HepG2 (cell line): ENCODE measurements around the gene PTPRM. TPM values are rescaled to one million over a fixed set of nuclear protein-coding genes. Genes with fewer than 3 reads are reported as not detected.

ENCODE experiments used
- ATAC-seq: fragments of 200-7000 bp; cut with Tn5 transposase; 3 replicates; pipeline ENCODE4 v1.9.1; 2020; ENCODE audit warnings: mild to moderate bottlenecking, moderate library complexity
- BruUV-seq: library from RNA; stranded (reverse); fragments of 400-500 nt; replicated peaks from 2 replicates; lab custom pipeline; 2021; lab: Mats Ljungman, UMichigan
- CTCF ChIA-PET: fragments of 300-600 bp; formaldehyde crosslinking; extraction: SDS; loops from one replicate; lab custom pipeline; 2021; ENCODE audit warnings: low total read pairs, inconsistent platforms, low intra/inter-chr PET ratio; lab: Yijun Ruan, JAX
- POLR2A ChIA-PET: fragments of 350-600 bp; sonication (Branson Sonifier 250); formaldehyde crosslinking; loops from one replicate; lab custom pipeline; 2020; ENCODE audit warnings: antibody characterized with exemption, inconsistent platforms; lab: Yijun Ruan, JAX
- DNase-seq: peaks from one replicate; pipeline ENCODE4 v3.0.0-alpha.2; 2015; ENCODE audit warnings: low spot score
- FAIRE-seq: peaks from 3 replicates; lab custom pipeline; 2011; peaks lifted over from hg19 to GRCh38; lab: Jason Lieb, UNC
- H2AFZ ChIP-seq: one replicate; pipeline ENCODE4 v1.6.1; 2011; ENCODE audit warnings: low read length, inconsistent platforms
- H3K27ac ChIP-seq: fragments of 300-600 bp; 3 replicates; pipeline ENCODE4 v1.8.0; 2011; ENCODE audit warnings: mixed run types, mild to moderate bottlenecking, mixed read lengths, low read length, inconsistent platforms; ENCODE audit not compliant: insufficient read depth; ENCODE audit errors: extremely low read length
- H3K27me3 ChIP-seq, 2 experiments: fragments of 200-600 bp in 1 of 2; 2 replicates in 1 of 2; 3 replicates in 1 of 2; pipeline versions ENCODE4 v1.6.0 to v1.8.0; 2011; ENCODE audit warnings: low read length in 2 of 2, mild to moderate bottlenecking in 2 of 2, moderate library complexity in 2 of 2, inconsistent platforms in 1 of 2; ENCODE audit not compliant: insufficient read depth in 2 of 2, control insufficient read depth in 1 of 2
- H3K36me3 ChIP-seq, 2 experiments: fragments of 200-600 bp in 1 of 2; replicated peaks in 1 of 2; 2 replicates in 1 of 2; 3 replicates in 1 of 2; pipeline versions ENCODE4 v1.5.1 to v1.8.0; 2011; ENCODE audit warnings: low read length in 2 of 2, inconsistent platforms in 1 of 2; ENCODE audit not compliant: insufficient read depth in 2 of 2, control insufficient read depth in 1 of 2
- H3K4me1 ChIP-seq: 2 replicates; pipeline ENCODE4 v1.5.1; 2012; ENCODE audit warnings: low read length, inconsistent platforms; ENCODE audit not compliant: insufficient read depth
- H3K4me2 ChIP-seq: 2 replicates; pipeline ENCODE4 v1.6.0; 2011; ENCODE audit warnings: low read depth, low read length, inconsistent platforms
- H3K4me3 ChIP-seq, 3 experiments: fragments of 200-600 bp in 1 of 3; sonication (generic), shearing (Covaris generic) in 1 of 3; replicated peaks in 1 of 3; 2 replicates each; pipeline ENCODE4 v1.5.1; 2011 to 2016; ENCODE audit warnings: low read length in 3 of 3, inconsistent platforms in 2 of 3, low read depth in 2 of 3, mild to moderate bottlenecking in 2 of 3, control low read depth in 1 of 3, mixed read lengths in 1 of 3; ENCODE audit not compliant: insufficient read depth in 1 of 3
- H3K79me2 ChIP-seq: one replicate; pipeline ENCODE4 v1.6.1; 2011; ENCODE audit warnings: low read length, inconsistent platforms; ENCODE audit not compliant: insufficient read depth
- H3K9ac ChIP-seq: 2 replicates; pipeline ENCODE4 v1.6.0; 2011; ENCODE audit warnings: mild to moderate bottlenecking, low read depth, low read length, inconsistent platforms; ENCODE audit not compliant: insufficient read depth
- H3K9me3 ChIP-seq: 2 replicates; pipeline ENCODE4 v1.5.1; 2012; ENCODE audit warnings: mild to moderate bottlenecking, low read length
- H4K20me1 ChIP-seq: 2 replicates; pipeline ENCODE4 v1.6.0; 2011; ENCODE audit warnings: inconsistent platforms, mild to moderate bottlenecking, low read length, moderate library complexity; ENCODE audit not compliant: insufficient read depth
- AGO1 ChIP-seq: fragments of 200-400 bp; formaldehyde crosslinking; IDR thresholded peaks from 2 replicates; pipeline ENCODE4 v1.6.1; 2017; ENCODE audit warnings: mild to moderate bottlenecking, low read depth, low read length, moderate library complexity; ENCODE audit not compliant: poor library complexity, severe bottlenecking
- CREM ChIP-seq, 2 experiments: sonication (generic) in 1 of 2; formaldehyde crosslinking in 1 of 2; IDR thresholded peaks; 2 replicates each; pipeline versions ENCODE4 v1.4.0 to v1.6.1; 2016 to 2020; ENCODE audit warnings: antibody characterized with exemption in 1 of 2, mild to moderate bottlenecking in 1 of 2, missing genetic modification reagents in 1 of 2
- FOXK2 ChIP-seq: fragments of 450-650 bp; IDR thresholded peaks from 2 replicates; pipeline ENCODE4 v1.6.1; 2016
- GMEB2 ChIP-seq: IDR thresholded peaks from 2 replicates; pipeline ENCODE4 v1.6.1; 2016; ENCODE audit warnings: missing biosample characterization, missing genetic modification reagents, low read depth
- NFIC ChIP-seq: IDR thresholded peaks from 2 replicates; pipeline ENCODE4 v1.6.1; 2012; ENCODE audit warnings: mild to moderate bottlenecking, low read length, inconsistent platforms
- NFKB2 ChIP-seq: sonication (generic); formaldehyde crosslinking; IDR thresholded peaks from 2 replicates; pipeline ENCODE4 v1.4.0; 2020; ENCODE audit warnings: missing genetic modification reagents, borderline replicate concordance
- NRL ChIP-seq: sonication (generic); formaldehyde crosslinking; IDR thresholded peaks from 2 replicates; pipeline ENCODE4 v1.5.0; 2020; ENCODE audit warnings: missing genetic modification reagents, mild to moderate bottlenecking, moderate library complexity, borderline replicate concordance
- RCOR2 ChIP-seq: IDR thresholded peaks from 2 replicates; pipeline ENCODE4 v1.6.1; 2016; ENCODE audit warnings: missing biosample characterization, missing genetic modification reagents
- ZBTB7A ChIP-seq: sonication (generic); formaldehyde crosslinking; IDR thresholded peaks from 2 replicates; pipeline ENCODE4 v1.8.0; 2022; ENCODE audit warnings: mild to moderate bottlenecking, missing genetic modification reagents
- ZC3H4 ChIP-seq: sonication (generic); formaldehyde crosslinking; IDR thresholded peaks from 2 replicates; pipeline ENCODE4 v1.4.0; 2020; ENCODE audit warnings: missing genetic modification reagents, borderline replicate concordance
- ZMYM4 ChIP-seq: sonication (generic); formaldehyde crosslinking; IDR thresholded peaks from 2 replicates; pipeline ENCODE4 v1.8.1; 2023; ENCODE audit warnings: mild to moderate bottlenecking, missing genetic modification reagents
- ZNF235 ChIP-seq: sonication (generic); formaldehyde crosslinking; IDR thresholded peaks from 2 replicates; pipeline ENCODE4 v1.8.1; 2023; ENCODE audit warnings: mild to moderate bottlenecking, missing genetic modification reagents, borderline replicate concordance
- ZNF547 ChIP-seq: sonication (generic); formaldehyde crosslinking; IDR thresholded peaks from 2 replicates; pipeline ENCODE4 v1.5.1; 2020; ENCODE audit warnings: mild to moderate bottlenecking, missing genetic modification reagents
- ZNF660 ChIP-seq: sonication (generic); formaldehyde crosslinking; IDR thresholded peaks from 2 replicates; pipeline ENCODE4 v1.5.1; 2020; ENCODE audit warnings: mild to moderate bottlenecking, low read depth, missing genetic modification reagents, borderline replicate concordance
- ZSCAN31 ChIP-seq: sonication (generic); formaldehyde crosslinking; IDR thresholded peaks from 2 replicates; pipeline ENCODE4 v1.5.0; 2020; ENCODE audit warnings: low read depth, mild to moderate bottlenecking, missing genetic modification reagents
- WGBS: methylation state at CpG from one replicate; pipeline ENCODE4 v1.1.6; 2017; ENCODE audit warnings: low lambda C conversion rate; 5-methylcytosine and 5-hydroxymethylcytosine counted together
- in situ Hi-C: cut with HindIII; loops from 2 replicates; pipeline ENCODE4 v1.10.0; 2017; ENCODE audit warnings: low pct_unique_long_range_greater_than_20kb; ENCODE audit not compliant: extremely low pct_ligation_motif_present
- intact Hi-C: fragments of 100-400 bp; cut with micrococcal nuclease; formaldehyde crosslinking; loops from one replicate; pipeline ENCODE4 v1.10.0; 2022; ENCODE audit not compliant: unreplicated experiment
- polyA plus RNA-seq, 8 experiments: library from polyadenylated mRNA; depleted of rRNA in 3 of 8; stranded (reverse) in 7 of 8; unstranded in 1 of 8; fragments of >200 nt; fragmentation: Illumina TruSeq in 4 of 8; extraction: Trizol in 4 of 8; gene quantifications; 2 replicates each; pipeline versions ENCODE4 v1.2.1 to v1.2.3, GENCODE V29; 2011 to 2016; ENCODE audit warnings: low read depth in 4 of 8, missing spikeins in 1 of 8, mixed read lengths in 1 of 8; ENCODE audit not compliant: insufficient read depth in 1 of 8
- total RNA-seq, 5 experiments: library from RNA; depleted of rRNA; stranded (reverse); fragments of >200 nt; fragmentation: Illumina TruSeq; extraction: Trizol; gene quantifications; 2 replicates each; pipeline ENCODE4 v1.2.3, GENCODE V29; 2016; ENCODE audit warnings: low read depth in 1 of 5
- TF ChIP-seq, protein P1 (sequence below): sonication (generic); formaldehyde crosslinking; IDR thresholded peaks from 2 replicates; pipeline ENCODE4 v1.5.1; 2020; ENCODE audit warnings: mild to moderate bottlenecking, moderate library complexity, missing genetic modification reagents
- TF ChIP-seq, protein P2 (sequence below): sonication (generic); formaldehyde crosslinking; IDR thresholded peaks from 2 replicates; pipeline ENCODE4 v1.5.0; 2020; ENCODE audit warnings: missing genetic modification reagents

PTPRM gene
- total and polyA plus RNA-seq, 2 of the 13 experiments (the other 11 are each of a cell fraction or from before 2014, with no cell fraction given), result 12.6 to 108 TPM

- ATAC-seq (no peak), DNase-seq (no peak)
- Histone ChIP-seq H3K27ac (no peak overlapping the region), H3K27me3 (no peaks in the 10 kb centered on the region; a peak in 1 of 5 replicates), H3K9ac (no peak overlapping the region), H3K9me3 (no peaks in the 10 kb centered on the region)
- TF ChIP-seq CREM (IDR thresholded peaks at IDR 0.05) (no peak), CREM (CRISPR knock-in tag; IDR thresholded peaks at IDR 0.05) (no peak), ZNF235 (CRISPR knock-in tag) (no peak), NFKB2 (CRISPR knock-in tag) (no peak), ZNF660 (CRISPR knock-in tag) (no peak), ZSCAN31 (CRISPR knock-in tag) (no peak), NFIC (no peak), AGO1 (no peak), ZMYM4 (CRISPR knock-in tag) (no peak), RCOR2 (CRISPR knock-in tag) (no peak), FOXK2 (no peak), ZBTB7A (CRISPR knock-in tag) (no peak), GMEB2 (no peak), ZC3H4 (CRISPR knock-in tag) (no peak), ZNF547 (CRISPR knock-in tag) (no peak), NRL (CRISPR knock-in tag) (no peak)
- TF ChIP-seq, protein P1, sequence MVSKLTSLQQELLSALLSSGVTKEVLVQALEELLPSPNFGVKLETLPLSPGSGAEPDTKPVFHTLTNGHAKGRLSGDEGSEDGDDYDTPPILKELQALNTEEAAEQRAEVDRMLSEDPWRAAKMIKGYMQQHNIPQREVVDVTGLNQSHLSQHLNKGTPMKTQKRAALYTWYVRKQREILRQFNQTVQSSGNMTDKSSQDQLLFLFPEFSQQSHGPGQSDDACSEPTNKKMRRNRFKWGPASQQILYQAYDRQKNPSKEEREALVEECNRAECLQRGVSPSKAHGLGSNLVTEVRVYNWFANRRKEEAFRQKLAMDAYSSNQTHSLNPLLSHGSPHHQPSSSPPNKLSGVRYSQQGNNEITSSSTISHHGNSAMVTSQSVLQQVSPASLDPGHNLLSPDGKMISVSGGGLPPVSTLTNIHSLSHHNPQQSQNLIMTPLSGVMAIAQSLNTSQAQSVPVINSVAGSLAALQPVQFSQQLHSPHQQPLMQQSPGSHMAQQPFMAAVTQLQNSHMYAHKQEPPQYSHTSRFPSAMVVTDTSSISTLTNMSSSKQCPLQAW (CRISPR knock-in tag), result no peak
- TF ChIP-seq, protein P2, sequence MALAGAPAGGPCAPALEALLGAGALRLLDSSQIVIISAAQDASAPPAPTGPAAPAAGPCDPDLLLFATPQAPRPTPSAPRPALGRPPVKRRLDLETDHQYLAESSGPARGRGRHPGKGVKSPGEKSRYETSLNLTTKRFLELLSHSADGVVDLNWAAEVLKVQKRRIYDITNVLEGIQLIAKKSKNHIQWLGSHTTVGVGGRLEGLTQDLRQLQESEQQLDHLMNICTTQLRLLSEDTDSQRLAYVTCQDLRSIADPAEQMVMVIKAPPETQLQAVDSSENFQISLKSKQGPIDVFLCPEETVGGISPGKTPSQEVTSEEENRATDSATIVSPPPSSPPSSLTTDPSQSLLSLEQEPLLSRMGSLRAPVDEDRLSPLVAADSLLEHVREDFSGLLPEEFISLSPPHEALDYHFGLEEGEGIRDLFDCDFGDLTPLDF, result no peak
- TF ChIP-seq, all 625 proteins: peak for 0
- no peaks in the 10 kb centered on the region for H3K79me2 ChIP-seq
- no peaks in the 10 kb centered on the region for H3K4me1 ChIP-seq
- no peak for FAIRE-seq
- no peak overlapping the region for H3K4me2 ChIP-seq
- H4K20me1 ChIP-seq, result no peaks in the 10 kb centered on the region
- no TSS peak for BruUV-seq
- intact Hi-C loops (no loop called here), in situ Hi-C loops (no loop called here)
- no peak overlapping the region for H2AFZ ChIP-seq
- 77% methylated on average over 3 of the region's 3 CpGs for WGBS
- POLR2A ChIA-PET, result no interaction called here
- CTCF ChIA-PET, result no interaction called here
- no peak overlapping the region for H3K4me3 ChIP-seq
- no peaks in the 10 kb centered on the region for H3K36me3 ChIP-seq
Measured at GRCh38 chr18:8006979-8007378, 439.9 kb downstream of the PTPRM start.
